GM21526 (cell line): ENCODE measurements around the gene SAXO2.
"Not testable (repeated sequence)": the region's sequence is repeated elsewhere in the genome, so short reads cannot be mapped to it uniquely, and the experiment has no call there.

ENCODE experiments used
- ATAC-seq: cut with Tn5 transposase; IDR thresholded peaks from one replicate; pipeline ENCODE4 v1.9.1; 2021; ENCODE audit warnings: moderate library complexity; ENCODE audit not compliant: unreplicated experiment, low FRiP score

SAXO2 gene, protein sequence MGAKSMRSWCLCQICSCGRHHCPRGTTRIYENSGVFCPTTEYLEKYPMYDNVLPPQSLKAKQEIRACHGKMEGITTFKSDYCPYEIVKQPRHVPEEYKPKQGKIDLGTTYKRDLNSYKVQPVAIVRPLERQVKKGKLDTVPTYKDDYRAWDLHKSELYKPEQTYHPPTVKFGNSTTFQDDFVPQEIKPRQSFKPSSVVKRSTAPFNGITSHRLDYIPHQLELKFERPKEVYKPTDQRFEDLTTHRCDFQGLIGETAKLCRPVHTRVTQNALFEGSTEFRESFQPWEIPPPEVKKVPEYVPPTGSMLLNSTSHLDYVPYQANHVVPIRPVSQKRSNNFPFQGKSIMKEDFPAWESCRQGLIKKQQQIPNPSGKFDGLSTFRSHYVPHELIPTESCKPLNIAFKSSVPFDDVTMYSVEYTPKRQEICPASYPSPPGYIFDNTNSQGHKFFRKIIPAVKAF

DNA sequence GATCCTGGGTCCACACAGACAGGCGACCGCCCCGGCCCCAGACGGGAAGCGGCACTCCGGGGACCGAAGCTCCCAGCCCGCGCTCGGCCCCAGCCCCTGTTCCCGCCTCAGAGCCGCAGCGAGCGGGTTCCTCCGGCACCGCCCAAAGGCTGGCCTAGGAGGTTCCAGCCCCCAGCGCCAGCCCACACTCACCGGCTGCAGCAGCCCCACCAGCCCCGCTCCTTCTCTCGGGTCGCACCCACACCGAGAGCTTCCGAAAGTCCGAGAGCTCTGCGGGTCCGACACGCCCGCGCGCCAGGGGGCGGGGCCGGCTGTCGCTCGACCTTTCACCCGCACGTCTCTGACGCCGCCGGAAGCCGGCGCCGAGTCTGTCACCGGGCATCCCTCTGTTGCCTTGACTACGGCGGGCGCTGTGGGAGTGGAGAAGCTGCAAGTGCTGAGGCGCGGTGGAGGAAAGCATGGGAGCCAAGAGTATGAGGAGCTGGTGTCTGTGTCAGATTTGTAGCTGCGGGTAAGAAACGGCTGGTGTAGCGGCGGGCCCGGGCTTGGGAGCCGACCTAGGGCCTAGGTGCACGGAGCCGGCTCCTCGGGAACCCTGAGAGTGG, at the start of gene SAXO2, which contains the start of gene EFL1:
TSS of gene SAXO2 (plus strand) at position 397 of the 605 bp plus-strand sequence. CDS start at position 459, 62 bp downstream.
TSS of gene EFL1 (minus strand) at position 313 of the 605 bp plus-strand sequence. CDS start 956 bp downstream, outside the sequence.
- ATAC-seq, result peak; percentile 94

DNA sequence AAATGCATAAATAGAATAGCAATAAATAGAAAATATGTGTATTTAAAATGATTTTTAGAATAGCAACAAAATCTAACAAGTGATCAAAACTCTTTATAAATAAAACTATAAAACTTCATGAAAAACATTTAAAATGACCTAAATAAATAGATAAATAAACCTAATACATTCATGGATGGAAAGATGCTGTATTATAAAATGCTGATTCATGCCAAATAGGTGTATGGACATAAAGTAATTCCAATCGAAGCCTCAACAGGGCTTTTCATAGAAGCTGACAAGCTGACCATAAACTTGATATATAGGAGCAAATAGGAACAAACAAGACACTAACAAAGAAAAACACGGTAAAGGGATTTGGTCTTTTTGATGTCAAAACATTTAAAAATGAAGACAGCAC, 46.5 kb upstream of the SAXO2 start:
- ATAC-seq, result not testable (repeated sequence)

DNA sequence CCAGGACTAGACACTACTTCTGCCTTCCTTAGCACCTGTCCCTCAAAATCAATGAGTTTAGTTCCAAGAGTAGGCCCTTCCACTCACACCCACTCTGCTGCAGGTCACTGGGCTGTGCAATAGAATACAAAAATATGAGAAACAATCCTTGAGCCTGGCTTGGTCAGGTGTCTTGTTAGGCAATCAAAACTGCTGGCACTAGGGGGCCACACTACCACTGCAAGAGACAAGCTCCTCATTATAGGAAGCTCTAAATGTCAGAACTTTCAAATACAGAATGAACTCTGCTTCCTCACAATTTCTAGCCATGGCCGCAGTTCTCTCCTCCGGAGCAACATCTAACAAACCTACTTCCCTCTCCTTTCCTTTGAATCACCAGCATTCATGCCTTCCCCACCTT, 41.1 kb upstream of the SAXO2 start:
- ATAC-seq, result not testable (repeated sequence)

DNA sequence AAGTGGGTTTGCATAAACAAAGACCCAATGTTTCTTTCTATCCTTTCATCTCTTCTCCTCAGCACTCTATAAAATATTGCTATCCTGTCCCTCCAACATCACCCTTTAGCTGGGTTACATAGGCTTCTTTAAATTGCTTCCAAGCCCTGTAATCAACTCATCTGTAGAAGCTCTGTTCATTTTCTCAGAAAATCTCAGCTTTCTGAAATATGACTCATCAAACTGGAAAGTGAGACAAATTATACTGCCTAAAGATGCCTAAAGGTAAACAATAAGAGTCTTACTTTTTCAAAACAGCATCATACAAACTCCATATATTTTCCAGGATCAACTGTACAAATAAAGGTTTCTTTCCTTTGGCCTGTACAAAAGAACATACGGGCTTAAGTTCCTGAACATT, 33.9 kb upstream of the SAXO2 start:
- ATAC-seq, result no peak

DNA sequence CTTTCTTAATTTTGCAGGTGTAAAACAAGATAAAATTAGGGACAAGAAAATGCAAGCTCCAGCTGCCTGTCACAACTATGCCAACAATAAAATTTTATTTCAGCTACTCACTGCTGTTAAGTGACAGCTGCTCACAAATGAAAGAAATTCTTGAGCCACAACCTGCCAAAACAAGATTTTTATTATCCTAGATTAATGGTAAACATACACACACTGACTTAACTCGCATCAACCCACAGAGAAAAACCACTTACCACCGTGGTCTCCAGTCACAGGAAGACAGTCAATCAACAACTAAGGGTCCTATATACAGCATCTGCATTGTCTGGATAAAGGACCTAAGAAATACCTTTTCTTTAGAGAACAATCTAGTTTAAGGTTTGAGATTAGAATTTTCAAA, 31.4 kb upstream of the SAXO2 start:
- ATAC-seq, result no peak

DNA sequence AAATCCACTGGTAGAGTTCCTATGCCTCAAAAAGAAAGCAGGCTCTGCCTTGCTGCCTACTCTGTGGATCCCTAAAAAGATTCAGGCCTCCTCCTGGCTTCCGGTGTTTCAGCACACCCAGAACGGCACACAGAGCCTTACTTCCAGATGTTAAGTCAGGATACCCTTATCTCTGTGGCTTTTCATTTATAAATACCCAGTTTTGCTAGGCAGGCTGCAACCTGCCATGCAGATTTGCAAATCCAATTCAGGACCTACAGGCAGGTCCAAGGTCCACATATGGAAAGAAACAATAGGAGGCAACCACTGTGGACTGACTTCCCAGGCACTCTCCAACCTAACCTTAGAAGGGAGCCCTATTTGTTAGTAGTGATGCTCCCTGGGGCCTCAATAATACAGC, 30.8 kb upstream of the SAXO2 start:
- ATAC-seq, result no peak

DNA sequence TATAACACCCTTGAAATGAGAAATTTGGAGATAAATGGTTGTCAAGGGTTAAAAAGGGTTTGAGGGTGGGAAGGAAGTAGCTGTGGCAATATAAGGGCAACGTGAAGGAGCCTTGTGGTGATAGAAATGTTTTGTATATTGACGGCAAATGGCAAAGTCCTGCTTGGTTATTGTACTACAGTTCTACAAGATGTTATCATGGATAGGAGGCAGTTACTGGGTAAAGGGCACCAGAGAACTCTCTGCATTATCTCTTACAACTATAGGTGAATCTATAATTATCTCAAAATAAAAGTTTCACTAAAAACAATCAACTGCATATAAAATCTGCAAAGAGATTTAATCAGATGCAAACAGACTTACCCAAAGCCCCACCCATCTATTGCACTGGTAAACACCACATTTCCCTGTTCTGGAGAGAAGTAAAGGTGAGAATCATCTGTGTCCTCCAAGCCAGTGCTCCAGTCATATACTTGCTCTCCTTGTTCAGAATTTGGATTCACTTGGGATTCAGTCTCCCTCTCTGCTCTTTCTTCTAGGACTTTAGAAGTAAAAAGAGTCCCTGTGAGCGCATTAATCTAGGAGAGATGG, 24.6 kb upstream of the SAXO2 start:
- not testable (repeated sequence) for ATAC-seq

DNA sequence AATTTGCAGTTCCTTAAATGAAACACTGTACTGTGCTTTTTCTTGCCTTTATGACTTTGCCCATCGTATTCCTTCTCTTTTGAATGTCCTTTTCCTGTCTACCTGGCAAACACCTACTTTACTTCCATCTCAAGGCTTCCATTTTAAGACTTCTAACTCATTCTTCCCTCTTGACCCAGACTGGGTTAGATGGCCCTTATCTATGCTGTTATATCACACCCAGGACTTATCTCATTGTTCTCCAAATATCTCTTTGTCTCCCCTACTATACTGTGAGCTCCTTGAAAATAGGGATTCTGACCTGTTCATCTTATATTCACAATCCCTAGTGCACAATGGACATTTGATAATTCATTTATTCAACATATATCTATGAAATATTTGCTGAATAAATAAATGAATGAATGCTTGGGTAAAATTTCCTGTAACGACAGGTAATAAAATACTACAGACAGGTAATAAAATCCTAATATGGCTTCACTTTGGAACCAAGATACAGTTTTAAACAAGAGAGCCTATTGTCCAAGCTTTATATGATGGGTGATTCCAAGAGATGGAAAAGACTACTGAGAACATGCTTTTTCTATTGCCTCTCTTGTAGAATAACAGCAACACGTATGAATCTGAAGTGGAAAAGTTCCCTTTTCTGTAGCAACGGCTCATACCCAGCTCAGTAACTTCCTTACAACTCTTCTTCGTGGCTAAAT, 22.8 kb upstream of the SAXO2 start:
- no peak for ATAC-seq

DNA sequence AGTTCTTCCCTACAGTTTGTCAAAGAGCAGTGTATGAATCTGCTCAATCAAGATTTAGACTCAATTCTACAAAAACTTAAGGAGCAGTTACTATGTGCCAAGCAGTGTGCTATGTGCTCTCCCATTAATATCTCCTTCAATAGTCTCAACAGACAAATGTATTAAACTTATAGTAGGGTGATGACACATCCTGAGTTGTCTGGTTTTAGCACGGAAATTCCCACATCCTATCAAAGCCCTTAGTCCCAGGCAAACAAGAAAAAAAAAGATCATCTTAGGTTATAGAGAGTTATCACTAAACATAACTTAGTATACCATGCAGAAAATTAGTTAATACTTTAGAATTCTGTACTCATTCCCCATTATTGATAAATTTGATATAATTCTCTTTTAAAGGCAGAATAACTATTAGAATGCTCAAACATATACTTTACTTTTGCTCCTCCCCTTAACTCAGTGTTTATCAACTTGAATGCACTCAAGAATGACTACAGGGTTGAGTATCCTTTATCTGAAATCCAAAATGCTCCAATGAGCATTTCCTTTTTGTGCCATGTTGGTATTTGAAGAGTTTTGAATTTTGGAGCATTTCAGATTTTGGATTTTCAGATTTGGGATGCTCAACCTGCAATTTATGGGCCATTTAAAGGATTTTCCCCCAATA, 20.6 kb upstream of the SAXO2 start:
- ATAC-seq, result not testable (repeated sequence)

DNA sequence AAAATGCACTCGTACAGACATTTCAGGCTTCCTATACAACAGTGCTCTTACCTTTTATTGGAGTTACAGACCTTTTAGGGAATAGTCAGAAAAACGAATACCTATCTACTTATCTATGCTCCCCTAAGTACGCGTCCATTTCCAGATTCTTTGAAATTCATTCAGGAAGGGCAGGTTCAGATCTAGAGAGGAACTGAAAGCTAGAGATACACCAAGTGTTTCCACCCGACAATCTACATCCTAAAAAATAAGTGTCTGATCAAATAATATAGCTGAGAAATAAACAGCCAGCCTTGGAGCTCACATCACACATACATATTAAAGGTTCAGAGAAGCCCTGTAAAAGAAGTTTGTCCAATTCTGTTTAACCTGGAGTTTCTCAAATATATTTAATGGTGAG, 19.0 kb upstream of the SAXO2 start:
- ATAC-seq, result not testable (repeated sequence)

DNA sequence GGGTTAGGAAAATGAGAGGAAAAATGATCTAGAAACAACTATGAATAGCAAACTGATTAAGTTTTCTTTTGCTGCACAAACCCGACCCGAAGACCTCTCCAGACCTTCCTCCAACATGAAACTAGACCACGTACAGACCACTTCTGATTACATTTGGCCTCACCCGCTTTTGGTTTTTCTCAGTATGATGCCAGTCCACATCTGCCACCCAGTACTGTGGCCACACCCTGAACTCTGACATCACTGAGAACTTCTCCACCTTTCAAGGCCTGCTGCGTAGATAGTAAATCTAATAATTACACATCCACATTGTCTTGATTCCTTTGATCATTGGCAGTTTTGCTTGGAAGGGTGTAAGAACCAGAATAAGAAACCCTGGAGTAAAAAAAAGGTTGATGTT, 16.7 kb upstream of the SAXO2 start:
- not testable (repeated sequence) for ATAC-seq

DNA sequence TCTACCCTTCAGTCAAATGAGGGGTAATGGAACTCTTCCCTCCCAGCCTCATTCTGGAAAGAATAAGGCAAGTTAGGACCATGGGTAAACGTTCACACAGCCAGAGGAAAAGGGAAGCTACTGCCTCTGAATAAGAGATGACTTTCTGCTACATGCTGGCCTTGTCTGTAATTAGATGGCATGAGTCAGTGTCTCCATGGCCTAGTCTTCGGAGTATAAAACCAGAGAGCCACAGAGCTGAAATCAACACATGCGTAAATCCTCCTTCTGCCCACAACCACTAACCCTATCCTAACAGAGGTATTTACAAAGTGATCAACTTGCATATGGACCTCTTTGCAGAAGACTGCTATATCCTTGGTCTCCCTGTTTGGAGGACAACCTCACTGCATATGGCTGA, 14.4 kb upstream of the SAXO2 start:
- ATAC-seq, result not testable (repeated sequence)

DNA sequence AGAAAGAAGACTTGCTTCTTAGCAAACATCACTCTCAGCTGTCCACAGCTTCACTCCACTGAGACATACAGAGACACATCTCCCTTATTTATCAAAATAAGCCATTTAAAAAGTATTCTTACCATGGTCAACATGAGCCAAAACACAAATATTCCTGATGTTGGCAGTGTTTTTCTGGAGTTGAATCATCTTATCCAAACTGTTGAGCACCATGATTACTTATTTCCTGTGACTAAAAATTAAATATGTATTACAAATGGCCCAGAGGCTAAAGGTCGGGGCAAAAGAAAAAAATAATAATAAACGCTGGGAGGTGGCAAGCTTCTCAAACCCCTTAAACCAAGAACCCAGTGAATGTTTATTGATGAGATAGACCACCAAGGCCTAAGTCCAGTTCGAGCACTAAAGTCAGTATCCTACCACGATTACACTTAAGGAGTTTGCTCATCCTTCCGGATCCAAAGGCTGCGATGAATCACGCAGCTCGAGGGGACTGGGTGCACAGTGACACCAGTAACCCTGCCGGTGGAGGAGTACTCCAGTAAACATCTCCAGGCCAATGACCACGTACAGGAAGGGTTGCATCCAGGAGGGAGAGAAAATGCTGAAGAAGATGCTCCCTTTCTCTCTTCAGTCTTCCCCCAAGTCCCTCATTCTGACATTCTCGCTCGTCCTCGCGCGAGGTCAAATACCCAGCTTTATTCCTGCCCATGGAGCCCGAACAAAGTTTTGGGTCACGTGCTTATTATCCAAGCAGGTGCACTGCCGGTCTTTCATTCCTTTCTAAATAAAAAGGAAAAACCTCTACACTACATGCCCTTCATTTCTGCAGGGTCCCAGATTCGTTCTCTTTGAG, 824 bp upstream of the SAXO2 start:
- ATAC-seq, result peak; percentile 27

DNA sequence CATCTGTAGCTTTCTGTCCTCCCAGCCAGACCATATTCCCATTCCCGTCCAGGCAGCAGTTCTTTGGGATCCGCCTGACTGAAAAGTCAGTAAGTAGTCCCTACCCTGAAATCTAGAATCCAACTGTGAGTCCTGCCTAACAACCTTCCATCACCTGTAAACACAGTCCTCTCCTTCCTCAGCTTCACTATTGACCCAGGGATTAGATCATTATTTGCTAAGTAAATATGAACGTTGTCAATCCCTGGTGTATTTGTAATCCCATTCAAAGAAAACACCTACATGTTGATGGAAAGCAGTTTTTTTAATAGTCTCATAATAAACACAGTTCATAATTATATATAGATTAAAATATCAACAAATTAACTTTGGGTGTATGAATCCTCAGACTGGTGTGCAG, 732 bp downstream of the SAXO2 start:
- no peak for ATAC-seq

DNA sequence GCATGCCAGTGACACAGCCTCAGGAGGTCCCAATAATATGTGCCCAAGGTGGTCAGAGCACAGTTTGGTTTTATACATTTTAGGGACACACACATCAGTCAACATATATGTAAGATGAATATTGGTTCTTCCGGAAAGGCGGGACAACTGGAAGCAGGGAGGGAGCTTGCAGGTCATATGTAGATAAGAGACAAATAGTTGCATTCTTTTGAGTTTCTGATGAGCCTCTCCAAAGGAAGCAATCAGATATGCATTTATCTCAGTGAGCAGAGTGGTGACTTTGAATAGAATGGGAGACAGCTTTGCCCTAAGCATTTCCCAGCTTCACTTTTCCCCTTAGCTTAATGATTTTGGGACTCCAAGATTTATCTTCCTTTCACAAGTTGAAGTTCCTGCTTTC, 4.5 kb downstream of the SAXO2 start:
- ATAC-seq, result not testable (repeated sequence)

DNA sequence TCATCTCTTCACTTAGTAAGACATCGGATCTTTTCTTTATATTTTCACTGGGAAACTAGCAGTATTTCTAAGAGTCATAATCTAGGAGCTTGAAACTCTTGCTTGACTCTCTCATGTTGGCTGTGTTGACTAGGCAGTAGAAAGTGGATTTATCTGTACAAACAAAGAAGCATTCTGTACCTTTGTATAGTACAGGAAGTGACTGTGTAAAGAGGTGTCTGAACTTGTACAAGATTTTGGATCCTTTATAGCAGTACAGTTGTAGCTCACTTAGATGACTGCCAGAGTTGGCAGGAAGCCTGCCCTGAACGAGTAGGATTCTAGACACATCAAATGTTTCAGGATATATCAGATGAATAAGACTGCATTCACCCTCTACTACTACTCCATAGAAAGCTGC, 5.8 kb downstream of the SAXO2 start:
- ATAC-seq, result not testable (repeated sequence)

DNA sequence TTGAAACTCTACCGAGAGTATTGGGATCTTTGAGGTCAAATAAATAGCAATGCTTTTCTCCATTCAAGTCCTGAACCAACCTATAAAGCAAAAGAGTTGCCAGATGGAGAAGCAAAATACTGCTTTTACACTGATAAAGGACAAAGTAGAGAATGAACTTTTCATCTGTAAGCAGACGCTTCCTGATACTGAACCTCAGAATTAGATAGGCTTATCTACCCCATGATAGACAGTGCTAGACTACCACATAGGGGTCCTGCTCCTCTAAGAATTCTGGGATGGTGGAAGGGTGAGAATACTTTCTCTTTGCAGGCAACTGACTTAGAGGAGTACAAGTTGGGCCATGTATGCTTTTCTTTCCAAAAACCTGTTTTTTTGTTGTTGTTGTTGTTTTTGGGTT, 9.5 kb downstream of the SAXO2 start:
- ATAC-seq, result no peak

DNA sequence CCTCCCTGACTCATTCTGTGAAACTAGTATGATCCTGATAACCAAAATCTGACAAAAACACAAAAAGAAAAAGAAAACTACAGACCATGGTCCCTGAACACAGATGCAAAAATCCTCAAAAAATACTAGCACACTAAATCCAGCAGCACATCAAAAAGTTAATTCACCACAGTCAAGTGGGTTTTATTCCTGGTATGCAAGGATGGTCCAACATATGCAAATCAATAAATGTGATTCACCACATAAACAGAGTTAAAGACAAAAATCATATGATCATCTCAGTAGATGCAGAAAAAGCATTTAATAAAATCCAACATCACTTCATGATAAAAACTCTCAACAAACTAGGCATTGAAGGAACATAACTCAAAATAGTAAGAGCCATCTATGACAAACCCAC, 12.8 kb downstream of the SAXO2 start:
- ATAC-seq, result no peak

DNA sequence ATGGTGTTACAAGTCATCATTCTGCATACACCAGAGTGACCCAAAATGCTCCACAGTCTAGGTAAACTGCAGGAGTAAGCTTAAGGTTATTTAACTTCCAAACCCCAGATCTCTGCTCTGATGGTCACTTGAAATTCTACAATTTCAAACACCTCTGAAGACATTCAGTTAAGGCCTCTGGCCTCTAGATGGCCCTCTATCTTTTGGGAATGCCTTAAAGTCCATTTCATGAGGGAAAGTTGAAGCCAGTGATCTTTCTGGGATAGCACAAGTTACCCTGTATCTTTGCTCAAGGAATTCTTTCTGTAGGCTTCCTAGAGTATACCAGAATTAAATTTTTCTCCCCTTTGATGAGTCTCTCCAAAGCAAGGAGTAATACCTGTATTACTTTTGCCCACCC, 18.7 kb downstream of the SAXO2 start:
- ATAC-seq, result not testable (repeated sequence)
